OCI-LY1 (cell line): ENCODE data around the gene EPHA4.

Experiments
- EZH2 ChIP-seq: fragments of 200-600 bp; sonication (generic), shearing (Covaris generic); IDR thresholded peaks from 2 replicates; pipeline ENCODE4 v1.8.0; 2017; ENCODE audit warnings: borderline replicate concordance, mixed run types, mild to moderate bottlenecking, antibody characterized with exemption, low read length, moderate library complexity, mixed read lengths
- TF ChIP-seq, protein P1 (sequence below): fragments of 200-600 bp; sonication (generic), shearing (Covaris generic); IDR thresholded peaks from 2 replicates; pipeline ENCODE4 v1.5.1; 2017; ENCODE audit warnings: mild to moderate bottlenecking, antibody characterized with exemption, low read length, moderate library complexity, mixed read lengths

DNA sequence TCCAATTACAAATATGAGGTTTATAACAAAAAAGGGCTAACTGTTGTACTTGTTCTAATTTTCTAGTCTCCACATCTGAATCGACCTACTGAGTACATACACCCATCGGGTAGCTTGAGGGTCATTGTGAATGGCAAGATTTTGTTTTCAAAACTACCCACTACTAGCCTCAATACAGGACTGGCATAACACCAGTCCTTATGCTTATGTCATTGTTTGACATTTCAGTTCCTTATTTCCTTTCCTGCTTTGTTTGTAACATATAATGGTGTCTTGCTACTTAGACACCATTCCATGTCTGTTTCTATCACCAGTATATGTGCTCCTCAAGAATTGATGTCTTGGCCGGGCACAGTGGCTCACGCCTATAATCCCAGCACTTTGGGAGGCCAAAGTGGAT, 86.0 kb downstream of the EPHA4 start:
- TF ChIP-seq, protein P1, sequence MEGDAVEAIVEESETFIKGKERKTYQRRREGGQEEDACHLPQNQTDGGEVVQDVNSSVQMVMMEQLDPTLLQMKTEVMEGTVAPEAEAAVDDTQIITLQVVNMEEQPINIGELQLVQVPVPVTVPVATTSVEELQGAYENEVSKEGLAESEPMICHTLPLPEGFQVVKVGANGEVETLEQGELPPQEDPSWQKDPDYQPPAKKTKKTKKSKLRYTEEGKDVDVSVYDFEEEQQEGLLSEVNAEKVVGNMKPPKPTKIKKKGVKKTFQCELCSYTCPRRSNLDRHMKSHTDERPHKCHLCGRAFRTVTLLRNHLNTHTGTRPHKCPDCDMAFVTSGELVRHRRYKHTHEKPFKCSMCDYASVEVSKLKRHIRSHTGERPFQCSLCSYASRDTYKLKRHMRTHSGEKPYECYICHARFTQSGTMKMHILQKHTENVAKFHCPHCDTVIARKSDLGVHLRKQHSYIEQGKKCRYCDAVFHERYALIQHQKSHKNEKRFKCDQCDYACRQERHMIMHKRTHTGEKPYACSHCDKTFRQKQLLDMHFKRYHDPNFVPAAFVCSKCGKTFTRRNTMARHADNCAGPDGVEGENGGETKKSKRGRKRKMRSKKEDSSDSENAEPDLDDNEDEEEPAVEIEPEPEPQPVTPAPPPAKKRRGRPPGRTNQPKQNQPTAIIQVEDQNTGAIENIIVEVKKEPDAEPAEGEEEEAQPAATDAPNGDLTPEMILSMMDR: no peak
- no peak for TF ChIP-seq EZH2
